Activated CD4-positive, alpha-beta T cell treated with anti-CD3 and anti-CD28 coated beads, Interleukin-2, amount 50 U/mL, for 24 hours (primary cell): ENCODE data around the gene SFXN2.
A peak's percentile ranks its signal among the peaks of the same experiment; 100 is the strongest.
"Not testable (repeated sequence)": the region's sequence is repeated elsewhere in the genome, so short reads cannot be mapped to it uniquely, and the experiment has no call there.

Experiments
- DNase-seq, 2 donors: peaks; one replicate each; pipeline ENCODE4 v3.0.0-alpha.2; 2020; ENCODE audit warnings: low read depth in 1 of 2, low spot score in 1 of 2

The SFXN2 gene, protein sequence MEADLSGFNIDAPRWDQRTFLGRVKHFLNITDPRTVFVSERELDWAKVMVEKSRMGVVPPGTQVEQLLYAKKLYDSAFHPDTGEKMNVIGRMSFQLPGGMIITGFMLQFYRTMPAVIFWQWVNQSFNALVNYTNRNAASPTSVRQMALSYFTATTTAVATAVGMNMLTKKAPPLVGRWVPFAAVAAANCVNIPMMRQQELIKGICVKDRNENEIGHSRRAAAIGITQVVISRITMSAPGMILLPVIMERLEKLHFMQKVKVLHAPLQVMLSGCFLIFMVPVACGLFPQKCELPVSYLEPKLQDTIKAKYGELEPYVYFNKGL

DNA sequence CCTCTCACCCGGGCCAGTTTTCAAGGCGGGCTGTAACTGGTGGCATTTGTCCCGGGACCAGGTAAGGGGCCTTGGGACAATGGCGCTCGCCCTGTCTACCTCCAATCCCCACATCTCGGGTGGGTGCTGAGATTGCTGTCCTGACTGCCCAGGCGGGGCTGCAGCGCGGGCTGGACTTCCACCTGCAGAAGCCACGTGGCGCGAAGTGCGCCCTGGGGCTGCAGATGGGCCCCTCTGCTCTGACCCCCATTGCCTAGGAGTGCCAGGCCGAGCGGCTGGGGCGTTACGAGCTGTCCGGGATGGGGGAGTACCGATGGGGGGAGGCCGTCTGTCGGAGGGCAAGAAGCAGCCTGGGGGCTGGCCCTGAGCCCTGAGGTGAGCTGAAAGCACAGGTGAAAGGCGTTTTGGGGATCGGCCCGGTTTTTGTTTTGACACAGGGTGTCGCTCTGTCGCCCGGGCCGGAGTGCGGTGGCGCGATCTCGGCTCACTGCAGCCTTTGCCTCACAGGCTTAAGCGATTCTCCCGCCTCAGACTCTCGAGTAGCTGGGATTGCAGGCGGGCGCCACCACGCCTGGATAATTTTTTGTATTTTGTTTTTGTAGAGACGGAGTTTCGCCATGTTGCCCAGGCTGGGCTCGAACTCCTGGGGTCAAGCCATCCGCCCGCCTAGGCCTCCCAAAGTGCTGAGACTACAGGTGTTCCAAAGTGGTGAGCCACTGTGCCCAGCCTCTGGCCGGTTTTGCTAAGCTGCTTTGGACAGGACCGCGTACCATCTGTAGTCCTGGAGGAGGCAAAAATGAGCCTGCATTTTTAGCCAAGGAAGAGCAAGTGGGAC, at the start of gene SFXN2:
Gene SFXN2 (plus strand): TSS at position 16 of the 835 bp plus-strand sequence. CDS start 12,001 bp downstream, outside the sequence.
- DNase-seq, result peak in 1 of 2 donors; percentile 28

DNA sequence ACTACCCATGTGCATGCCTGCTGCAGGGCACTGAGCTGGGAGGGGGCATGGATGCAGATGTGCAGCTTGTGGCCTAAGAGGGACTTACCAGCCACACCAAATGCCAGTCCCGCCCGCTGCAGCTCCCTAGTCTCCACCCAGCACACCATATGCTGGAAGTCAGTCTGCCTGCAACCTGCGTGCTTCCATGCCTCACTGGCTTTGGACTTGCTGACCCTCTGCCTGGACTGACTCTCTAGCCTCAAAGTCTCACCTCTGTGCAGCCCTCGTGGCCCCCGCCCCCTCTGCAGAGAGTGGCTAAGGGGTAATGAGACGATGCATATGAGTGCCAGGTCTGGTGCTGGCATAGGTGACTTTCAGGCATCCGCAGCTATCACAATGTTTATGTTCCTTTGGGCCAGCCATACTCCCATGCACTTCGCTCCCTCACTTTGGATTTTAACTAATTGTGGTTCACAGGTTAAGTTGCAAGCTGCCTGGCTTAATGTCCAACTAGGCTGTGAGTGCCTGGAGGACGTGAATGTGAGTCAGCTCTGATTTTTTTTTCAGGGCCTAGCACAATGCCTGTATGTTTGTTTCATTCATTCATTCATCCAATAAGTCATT, 48.4 kb upstream of the SFXN2 start:
- no peak for DNase-seq

DNA sequence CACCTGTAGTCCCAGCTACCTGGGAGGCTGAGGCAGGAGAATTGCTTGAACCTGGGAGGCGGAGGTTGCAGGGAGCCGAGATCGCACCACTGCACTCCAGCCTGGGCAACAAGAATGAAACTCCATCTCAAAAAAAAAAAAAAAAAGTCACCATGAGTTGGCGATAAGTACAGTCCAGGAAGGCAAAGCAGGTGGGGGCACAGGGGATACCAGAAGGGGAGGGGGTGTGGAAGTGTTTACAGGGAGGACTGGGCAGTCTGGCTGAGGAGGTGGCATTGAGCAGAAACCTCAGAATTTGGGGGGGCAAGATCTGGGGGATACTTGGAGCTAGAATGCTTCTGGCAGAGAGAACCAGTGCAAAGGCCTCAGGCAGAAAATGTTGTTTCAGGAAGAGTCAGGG, 47.0 kb upstream of the SFXN2 start:
- DNase-seq, result not testable (repeated sequence)

DNA sequence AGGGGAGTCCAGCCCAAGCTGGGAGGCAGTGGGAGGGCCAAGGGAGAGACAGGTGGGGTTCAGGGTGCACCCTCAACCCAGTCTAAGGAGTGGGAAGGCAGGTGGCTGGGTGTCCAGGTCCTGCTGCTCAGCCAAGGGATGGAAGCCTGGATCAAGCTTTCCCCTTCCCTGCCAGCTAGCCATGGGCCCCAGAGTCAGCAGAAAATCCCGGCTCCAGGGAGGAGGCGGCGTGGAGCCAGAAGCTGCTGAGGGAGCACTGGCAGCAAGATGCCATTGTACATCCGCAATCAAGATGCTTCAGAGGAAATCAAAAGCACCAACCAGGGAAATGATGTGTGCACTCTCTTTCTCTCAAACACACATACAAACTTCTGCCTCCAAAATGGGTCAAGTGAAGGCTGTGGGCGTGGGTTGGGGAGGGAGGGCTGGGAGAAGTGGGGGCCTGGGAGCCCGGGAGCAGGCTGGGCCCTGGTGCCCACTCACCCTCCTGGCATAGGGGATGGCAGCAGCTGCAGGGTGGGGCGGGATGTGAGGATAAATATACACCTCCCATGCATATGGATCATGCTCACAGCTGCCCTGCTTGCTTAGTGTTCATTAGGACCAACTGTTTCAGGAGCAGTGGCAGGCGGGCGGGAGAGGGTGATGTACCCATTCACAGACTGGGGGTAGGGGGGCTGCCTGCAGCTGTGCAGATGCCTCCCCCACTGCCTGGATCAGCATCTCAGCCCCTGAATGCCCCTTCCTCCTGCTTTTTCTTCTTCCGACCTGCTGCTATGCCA, 45.9 kb upstream of the SFXN2 start:
- no peak for DNase-seq

DNA sequence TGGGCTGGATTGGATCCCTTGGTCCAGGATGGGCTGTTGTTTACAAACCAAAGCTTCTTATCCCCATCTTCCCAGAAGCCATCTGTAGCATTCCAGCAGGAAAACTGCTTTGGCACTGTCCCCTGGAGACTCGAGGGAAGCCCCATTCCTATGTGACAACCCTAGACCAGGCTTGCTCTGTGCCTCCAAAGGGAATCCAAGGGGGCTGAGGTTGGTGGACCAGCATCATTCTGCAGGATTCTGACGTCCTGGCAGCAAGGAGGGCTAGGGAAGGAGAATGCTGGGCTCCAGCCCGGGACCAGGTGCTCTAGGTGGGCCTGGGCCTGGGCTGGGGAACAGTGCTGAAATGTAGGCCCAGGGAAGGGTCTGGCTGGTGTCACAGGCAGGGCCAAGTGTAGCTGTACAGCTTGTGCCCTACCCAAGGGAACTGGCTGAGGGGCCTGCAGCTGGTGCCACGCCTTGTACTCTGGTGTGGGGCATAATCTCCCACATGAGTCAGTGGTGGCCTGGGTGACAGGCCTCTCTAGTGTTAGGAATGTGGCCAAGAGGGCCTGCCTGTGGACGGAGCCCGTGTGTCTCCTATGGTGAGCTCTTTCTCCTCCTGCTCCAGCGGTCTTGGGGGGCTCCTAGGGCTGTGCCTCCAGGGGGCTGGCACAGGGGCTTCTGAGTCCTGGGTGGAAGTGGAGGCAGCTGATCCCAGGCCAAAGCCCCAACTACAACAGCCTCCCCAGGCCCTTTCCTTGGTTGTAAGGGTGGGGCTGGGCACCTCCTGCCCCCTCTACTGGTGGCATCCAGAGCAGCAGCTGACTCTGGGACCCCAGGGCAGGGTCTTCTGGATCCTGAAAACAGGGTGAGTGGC, 45.0 kb upstream of the SFXN2 start:
- no peak for DNase-seq

DNA sequence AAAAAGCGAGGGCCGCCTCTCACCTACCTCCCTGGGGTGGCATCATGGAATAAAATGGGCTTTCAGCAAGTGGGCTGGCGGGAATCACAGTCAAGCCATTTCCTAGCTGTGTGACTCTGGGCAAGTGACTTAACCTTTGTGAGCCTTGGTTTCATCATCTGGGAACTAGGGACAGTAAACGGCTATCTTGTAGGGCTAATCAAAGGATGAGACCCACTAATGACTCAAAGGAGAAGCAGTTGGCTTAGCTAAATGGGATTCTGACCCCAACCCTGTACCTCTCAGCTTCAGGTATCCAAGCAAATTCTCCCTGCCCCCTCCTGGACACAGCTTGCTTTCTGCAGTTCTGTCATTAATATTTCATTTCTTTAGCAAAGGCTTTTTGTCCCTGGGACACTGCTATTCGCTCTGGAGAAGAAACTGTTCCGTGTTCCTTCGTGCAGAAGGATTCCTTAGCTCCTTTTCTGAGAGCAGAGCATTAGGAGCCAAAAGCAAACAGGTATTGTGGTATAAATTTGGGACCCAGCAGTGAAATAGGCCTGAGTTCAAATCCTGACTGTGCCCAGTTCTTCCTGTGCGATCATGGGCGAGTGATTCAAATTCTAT, 44.3 kb upstream of the SFXN2 start:
- DNase-seq, result no peak

DNA sequence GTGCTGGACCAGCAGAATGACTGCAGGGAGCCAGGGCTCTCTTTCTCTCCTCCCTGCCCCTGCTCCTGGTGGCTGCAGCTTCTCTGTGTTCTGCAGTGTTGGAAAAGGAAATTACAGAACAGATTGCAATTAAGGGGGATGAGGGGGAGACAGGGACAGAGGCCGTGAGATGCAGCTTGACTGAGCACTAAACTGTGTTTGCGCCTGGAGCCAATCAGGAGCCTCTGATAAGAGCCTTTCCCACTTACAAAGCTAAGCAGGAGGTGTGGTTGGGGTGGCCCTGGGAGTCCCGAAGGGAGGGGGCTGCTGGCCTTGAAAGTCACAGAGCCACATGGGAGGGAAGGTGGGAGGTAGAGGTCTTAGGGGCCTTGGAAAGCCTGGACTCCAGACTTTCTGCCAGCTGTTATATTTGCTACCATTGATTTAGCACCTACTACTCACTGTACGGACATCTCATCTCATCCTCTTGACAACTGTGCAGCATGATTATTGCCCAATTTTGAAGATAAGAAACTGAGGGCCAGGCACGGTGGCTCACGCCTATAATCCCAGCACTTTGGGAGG, 43.5 kb upstream of the SFXN2 start:
- no peak for DNase-seq

DNA sequence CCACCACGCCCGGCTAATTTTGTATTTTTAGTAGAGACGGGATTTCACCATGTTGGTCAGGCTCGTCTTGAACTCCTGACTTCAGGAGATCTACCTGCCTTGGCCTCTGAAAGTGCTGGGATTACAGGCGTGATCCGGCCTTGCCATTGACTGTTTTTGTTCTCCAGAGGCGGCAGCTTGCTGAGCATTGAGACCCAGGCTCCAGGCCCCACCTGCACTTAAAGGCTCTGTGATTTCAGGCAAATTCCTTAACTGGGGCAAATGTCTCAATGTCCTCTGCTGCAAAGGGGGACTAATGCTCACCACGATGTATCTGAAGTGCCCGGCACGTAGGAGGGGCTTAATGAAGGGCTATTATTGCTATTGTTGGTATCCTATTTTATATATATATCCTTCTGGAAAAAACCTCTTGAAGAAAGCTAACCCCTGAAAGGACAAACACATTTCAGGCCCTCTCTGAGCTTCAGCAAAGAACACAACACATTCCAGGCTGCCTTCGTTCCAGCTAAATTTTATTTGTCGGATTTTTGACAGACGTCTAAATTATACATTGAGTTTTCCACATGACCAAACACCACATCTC, 41.1 kb upstream of the SFXN2 start:
- no peak for DNase-seq

DNA sequence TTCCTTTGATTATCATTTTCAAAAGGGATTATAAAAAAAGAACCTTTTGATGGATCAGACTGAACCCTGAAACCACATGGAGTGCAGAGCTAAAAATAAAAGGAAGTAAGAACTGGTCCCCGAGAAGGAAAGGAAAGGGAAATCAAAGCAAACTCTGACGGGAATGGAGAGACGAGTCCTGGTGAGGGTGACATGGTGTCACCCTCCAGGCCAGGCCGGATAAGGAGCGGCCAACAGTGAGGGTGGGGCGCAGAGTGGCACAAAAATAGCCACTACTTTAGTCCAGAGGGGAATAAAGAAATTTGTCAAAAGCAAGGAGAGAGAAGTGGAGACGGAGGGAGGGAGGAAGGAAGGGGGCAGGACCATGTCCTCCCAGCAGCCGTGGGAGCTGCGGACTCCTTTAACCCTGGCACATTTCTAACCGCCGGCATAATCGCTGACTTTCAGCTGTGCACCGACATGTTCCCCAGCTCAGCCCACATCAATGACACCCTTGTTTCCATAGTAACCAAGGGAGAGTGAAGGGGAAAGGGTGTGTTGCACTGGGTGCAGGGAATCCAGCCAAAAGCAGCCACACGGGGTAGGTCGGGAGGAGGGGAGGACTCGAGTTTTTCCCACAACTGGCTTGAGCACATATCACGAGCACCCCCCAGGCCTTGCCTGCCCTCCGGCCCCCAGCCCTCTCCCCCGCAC, 40.5 kb upstream of the SFXN2 start:
- DNase-seq, result peak; percentile 32 to 66

DNA sequence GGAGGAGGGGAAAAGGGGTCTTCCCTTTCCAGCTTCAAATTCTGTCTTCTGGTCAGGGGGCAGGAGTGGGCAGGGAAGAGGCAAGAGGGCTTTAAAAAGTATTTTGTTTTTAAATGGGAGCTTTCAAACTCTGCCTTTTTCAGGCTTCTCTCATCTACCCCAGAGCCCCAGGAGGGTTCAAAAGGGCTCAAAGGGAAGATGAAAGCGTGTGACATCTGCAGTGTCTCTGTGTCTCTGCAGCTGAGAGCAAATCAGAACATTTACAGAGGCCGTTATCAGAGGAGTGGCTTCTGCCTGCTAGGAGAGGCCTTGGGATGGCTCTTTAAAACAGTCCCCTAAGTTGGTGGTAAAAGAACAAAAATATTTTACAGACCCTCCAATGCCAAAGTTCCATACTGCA, 39.9 kb upstream of the SFXN2 start:
- no peak for DNase-seq

DNA sequence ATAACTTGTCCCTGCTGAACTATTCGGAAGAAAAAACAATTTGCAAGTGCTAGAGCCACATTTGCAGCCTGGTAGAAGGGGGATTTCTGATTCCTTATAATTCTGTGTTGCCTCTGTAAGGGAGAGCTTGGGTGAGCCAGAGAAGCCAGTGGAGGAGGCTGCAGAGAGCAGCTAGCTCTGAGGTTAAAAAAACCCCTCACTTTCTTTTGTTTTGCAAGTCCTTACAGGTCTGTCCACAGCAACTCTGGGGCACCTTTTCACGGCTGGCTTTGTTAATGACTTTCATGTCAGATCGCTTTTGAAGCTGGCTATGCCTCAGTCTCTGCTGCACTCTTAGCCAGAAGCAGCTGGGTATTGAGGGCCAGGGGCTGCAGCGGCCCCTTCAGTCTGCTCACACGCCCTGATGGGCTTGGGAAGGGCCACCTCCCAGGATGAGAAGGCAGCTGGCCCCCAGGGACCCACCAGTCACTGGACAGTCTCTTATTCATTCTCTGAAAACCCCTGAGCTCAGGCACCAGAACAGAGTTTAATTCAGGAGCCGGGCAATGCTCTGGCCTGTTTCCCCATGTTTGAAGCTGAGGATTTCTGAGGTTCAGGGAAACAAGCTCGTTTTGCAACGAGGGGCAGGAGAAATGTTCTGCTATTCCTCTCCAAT, 39.3 kb upstream of the SFXN2 start:
- DNase-seq, result no peak

DNA sequence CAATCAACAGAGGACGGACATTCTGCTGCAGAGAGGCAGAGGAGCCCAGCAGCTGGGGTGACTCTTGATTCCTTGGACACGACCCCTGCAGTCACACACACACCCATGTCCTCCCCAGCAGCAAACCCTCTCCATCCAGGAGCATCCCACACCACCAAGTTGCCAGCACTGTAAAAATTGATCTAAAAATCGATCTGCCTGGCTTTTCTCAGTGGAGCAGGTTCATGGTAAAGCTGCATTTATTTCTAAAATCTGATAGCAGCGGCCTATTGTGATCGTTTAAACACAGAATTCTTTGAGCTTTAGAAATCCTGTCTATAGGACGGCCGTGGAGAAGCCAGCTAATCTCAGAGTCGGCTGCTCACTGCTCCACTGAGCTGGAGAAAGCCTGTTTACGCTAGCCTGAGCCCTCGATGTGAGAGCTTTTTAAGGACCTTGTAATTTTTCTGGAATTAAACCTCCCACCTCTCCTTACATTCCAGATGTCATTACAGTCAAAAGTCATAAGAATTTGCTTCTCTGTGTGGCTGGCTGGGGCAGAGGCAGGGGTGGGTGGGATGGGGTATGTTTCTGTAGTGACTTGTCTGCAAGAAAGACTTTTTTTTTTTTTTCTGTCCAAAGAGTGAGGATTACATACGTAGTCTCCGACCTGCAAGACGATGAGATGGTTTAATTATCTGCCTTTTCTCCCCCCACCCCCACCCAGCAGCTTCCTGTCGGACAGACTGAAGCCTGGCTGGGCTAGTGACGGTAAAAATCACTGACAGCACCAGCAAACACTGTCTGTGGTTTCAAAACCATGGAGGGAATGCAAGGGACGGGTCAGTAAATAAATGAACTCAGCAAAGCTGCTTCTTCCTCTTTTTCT, 38.5 kb upstream of the SFXN2 start:
- DNase-seq, result no peak

DNA sequence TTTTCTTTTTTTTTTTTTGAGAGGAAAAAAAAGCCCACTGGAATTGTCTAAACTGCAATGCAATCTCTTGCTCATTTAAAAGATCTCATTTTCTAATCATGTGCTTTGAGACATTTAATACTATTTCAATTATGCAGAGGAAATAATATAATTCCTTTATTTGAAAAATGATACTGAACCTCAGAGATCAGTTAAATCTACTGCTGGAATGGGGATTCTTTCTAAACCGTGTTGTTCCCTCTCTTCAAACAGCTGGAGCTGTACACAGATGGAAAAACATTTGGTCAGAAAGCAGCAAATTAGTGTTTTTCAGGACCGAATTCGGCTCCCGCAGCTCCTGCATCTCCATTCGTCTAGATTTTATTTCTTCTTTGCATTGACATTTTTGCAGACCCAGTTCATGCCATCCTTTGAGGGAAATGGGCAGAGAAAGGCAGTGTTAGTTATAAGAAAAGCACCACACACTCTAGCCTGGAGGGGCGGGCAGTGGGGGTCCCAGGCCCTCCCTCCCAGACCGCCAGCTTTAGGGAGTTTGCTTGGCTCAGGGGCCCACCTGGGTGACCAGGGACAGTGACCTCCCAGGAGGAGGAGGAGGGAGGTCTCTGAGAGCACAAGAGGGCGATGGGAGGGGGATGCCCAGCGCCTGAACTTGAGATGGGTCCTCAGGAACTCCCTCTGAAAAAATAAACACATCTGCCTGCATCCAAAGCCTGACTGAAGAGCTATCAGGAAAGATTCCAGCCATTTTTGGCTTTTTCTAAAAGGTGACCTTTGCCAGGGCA, 37.7 kb upstream of the SFXN2 start:
- no peak for DNase-seq

DNA sequence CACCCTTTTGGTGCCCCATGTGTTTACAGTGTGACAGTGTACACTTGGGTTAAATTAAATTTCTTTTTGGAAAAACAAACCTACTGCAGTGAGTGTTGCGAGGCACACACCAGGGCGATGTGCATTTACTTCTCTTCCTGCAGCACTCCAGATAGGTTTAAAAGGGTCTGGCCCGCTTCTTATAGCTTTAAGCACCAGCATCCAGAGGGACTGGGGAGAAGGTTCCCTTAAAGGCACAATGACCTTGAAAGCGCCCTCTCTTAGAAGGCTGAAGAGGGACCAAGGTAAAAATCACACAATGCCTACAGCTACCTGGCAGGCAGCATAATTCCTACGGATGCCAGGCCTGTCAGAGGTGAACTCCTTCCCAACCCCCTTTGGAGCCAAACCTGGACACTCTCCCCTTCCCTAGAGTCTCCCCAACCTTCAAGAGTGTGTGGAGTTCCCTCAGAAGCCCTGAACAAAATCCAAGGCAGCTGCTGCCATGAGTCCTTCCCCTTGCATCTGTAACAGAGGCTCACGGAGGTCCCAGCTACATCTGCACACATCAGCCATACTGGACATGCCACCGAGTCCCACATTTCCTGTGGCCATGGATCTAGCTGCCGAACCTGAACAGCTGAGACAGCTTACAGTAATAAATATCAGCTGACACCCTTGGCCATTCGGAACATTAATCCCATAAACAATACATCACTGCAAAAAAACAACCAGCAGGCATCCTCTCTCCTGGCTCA, 36.9 kb upstream of the SFXN2 start:
- no peak for DNase-seq

DNA sequence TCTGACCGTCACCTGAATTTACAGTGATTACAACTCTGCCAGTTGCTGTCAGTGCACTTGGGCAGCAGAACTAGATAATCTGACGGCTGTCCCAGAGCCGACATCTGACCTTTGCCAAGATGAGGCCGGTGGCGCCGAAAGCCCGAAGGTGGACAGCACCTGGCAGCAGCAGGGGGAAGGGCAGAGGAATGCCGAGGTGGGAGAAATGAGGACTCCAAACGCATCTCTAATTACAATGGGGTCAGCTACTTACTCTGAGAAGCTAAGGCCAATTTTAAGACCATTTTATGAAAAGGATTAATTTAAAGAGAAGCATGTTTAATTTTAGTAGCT, 36.4 kb upstream of the SFXN2 start:
- no peak for DNase-seq

DNA sequence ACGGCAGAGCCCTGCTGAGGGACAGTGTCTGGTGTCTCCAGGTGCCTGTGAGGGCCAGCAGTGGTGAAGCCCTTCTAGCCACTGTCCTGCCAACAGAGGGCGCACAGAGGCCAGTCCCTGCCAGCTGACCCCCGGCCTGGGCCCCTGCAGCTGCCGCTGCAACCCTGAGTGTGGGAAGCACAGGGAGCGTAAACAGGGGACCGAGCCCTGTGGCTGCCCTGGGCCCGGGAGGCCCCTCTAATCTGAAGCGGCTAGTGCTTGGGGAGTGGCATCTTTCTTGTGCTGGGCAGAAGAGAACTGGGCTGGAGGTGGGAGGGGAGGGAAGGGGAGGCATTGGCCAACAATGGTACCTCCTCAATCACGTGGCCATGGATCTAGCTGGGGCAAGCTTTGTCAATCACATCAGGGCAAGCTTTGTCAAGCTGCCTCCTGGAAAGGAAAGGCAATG, 35.6 kb upstream of the SFXN2 start:
- DNase-seq, result no peak
